Panc1 (cell line): Measurements from ENCODE around the gene CENPP. TPM values are rescaled to one million over a fixed set of nuclear protein-coding genes. Genes with fewer than 3 reads are reported as not detected.

Experiments used
- ATAC-seq: fragments of 200-7000 bp; cut with Tn5 transposase; 2 replicates; pipeline ENCODE4 v1.9.1; 2020; ENCODE audit warnings: mild to moderate bottlenecking, moderate library complexity
- BruUV-seq: library from RNA; stranded (reverse); fragments of 400-500 nt; replicated peaks from 2 replicates; lab custom pipeline; 2021; lab: Mats Ljungman, UMichigan
- CTCF ChIA-PET: fragments of 300-600 bp; sonication (Branson Sonifier 250); formaldehyde crosslinking; loops from one replicate; lab custom pipeline; 2022; ENCODE audit warnings: antibody characterized with exemption; lab: Charles Lee
- POLR2A ChIA-PET: fragments of 300-600 bp; sonication (Branson Sonifier 250); formaldehyde crosslinking; loops from one replicate; lab custom pipeline; 2022; ENCODE audit warnings: antibody characterized with exemption; lab: Charles Lee
- DNase-seq: peaks from one replicate; pipeline ENCODE4 v3.0.0-alpha.2; 2010; ENCODE audit warnings: low read depth, low spot score
- H3K27ac ChIP-seq: 2 replicates; pipeline ENCODE4 v1.5.1; 2011; ENCODE audit warnings: mild to moderate bottlenecking, low read length, inconsistent platforms
- H3K27me3 ChIP-seq: fragments of 200-500 bp; sonication (Bioruptor generic); 2 replicates; pipeline ENCODE4 v1.6.0; 2014; ENCODE audit warnings: low read length, inconsistent platforms; ENCODE audit not compliant: control insufficient read depth, insufficient read depth
- H3K36me3 ChIP-seq: fragments of 200-500 bp; sonication (Bioruptor generic); 2 replicates; pipeline ENCODE4 v1.5.1; 2014; ENCODE audit warnings: inconsistent platforms, mild to moderate bottlenecking, low read length, moderate library complexity; ENCODE audit not compliant: control insufficient read depth, insufficient read depth
- H3K4me1 ChIP-seq: 2 replicates; pipeline ENCODE4 v1.5.1; 2011; ENCODE audit warnings: inconsistent platforms, mild to moderate bottlenecking, low read length, moderate library complexity; ENCODE audit not compliant: control insufficient read depth, insufficient read depth
- H3K4me3 ChIP-seq, 2 experiments: 2 replicates each; pipeline ENCODE4 v1.5.1; 2011 to 2012; ENCODE audit warnings: low read depth in 2 of 2, low read length in 2 of 2, mild to moderate bottlenecking in 2 of 2, inconsistent platforms in 1 of 2, moderate library complexity in 1 of 2
- H3K9me3 ChIP-seq: fragments of 200-500 bp; sonication (Bioruptor generic); 2 replicates; pipeline ENCODE4 v1.5.1; 2014; ENCODE audit warnings: low read depth, mild to moderate bottlenecking, inconsistent platforms, low read length, moderate library complexity; ENCODE audit not compliant: control insufficient read depth, insufficient read depth
- POLR2AphosphoS5 ChIP-seq: IDR thresholded peaks from 2 replicates; pipeline ENCODE4 v1.6.1; 2012; ENCODE audit warnings: mild to moderate bottlenecking, low read depth, low read length, moderate library complexity
- SIN3A ChIP-seq: IDR thresholded peaks from 2 replicates; pipeline ENCODE4 v1.6.1; 2012; ENCODE audit warnings: low read depth, mild to moderate bottlenecking, low read length, moderate library complexity, borderline replicate concordance; ENCODE audit not compliant: insufficient read depth
- TCF7L2 ChIP-seq: IDR thresholded peaks from 2 replicates; pipeline ENCODE4 v1.6.1; 2011; ENCODE audit warnings: mild to moderate bottlenecking, low read depth, low read length, inconsistent platforms
- in situ Hi-C: cut with HindIII; loops from 2 replicates; pipeline ENCODE4 v1.10.0; 2016; ENCODE audit warnings: low sequenced_read_pairs, low pct_unique_long_range_greater_than_20kb
- intact Hi-C: fragments of 100-400 bp; cut with micrococcal nuclease; formaldehyde crosslinking; loops from one replicate; pipeline ENCODE4 v1.10.0; 2022; ENCODE audit not compliant: unreplicated experiment
- total RNA-seq: library from RNA; stranded (reverse); gene quantifications from one replicate; pipeline ENCODE4 v1.2.1, GENCODE V29; 2021; ENCODE audit not compliant: unreplicated experiment
- TF ChIP-seq, protein P1 (sequence below), 2 experiments: IDR thresholded peaks; 2 replicates each; pipeline ENCODE4 v1.6.1; 2011 to 2012; ENCODE audit warnings: low read depth in 2 of 2, control low read depth in 1 of 2, low read length in 1 of 2, mild to moderate bottlenecking in 1 of 2, moderate library complexity in 1 of 2; ENCODE audit not compliant: insufficient read depth in 1 of 2
- TF ChIP-seq, protein P2 (sequence below): fragments of 450-650 bp; IDR thresholded peaks from 2 replicates; pipeline ENCODE4 v1.5.1; 2017; ENCODE audit warnings: mild to moderate bottlenecking

Gene CENPP
- total RNA-seq, 1 experiment from 2014 or later = 6.7 TPM

DNA sequence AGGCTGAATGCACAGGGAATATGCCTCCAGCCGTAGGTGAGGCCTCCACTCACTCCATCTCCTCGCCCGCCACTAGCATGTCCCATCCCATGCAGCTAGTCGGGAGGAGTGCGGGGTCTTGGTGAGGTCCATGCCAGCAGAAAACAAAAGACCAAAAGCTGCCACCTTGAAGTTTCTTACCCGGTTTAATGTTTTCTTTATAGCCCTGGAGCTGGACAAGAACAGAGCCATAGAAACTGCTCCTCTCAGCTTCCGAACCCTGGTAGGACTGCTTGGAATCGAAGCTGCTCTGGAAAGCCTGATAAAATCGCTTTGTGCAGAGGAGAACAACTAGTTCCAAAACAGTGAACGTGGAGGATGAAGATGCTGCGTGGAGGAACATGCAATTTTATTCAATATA, 287.1 kb downstream of the CENPP start:
- no TSS peak for BruUV-seq
- Histone ChIP-seq H3K4me3 (no peak overlapping the region), H3K27ac (no peak overlapping the region), H3K27me3 (no peaks in the 10 kb centered on the region), H3K4me1 (no peaks in the 10 kb centered on the region), H3K36me3 (peaks cover 3% of the 10 kb centered on the region; the same call in 1 of the 2 replicates), H3K9me3 (no peaks in the 10 kb centered on the region)
- TF ChIP-seq, protein P1, sequence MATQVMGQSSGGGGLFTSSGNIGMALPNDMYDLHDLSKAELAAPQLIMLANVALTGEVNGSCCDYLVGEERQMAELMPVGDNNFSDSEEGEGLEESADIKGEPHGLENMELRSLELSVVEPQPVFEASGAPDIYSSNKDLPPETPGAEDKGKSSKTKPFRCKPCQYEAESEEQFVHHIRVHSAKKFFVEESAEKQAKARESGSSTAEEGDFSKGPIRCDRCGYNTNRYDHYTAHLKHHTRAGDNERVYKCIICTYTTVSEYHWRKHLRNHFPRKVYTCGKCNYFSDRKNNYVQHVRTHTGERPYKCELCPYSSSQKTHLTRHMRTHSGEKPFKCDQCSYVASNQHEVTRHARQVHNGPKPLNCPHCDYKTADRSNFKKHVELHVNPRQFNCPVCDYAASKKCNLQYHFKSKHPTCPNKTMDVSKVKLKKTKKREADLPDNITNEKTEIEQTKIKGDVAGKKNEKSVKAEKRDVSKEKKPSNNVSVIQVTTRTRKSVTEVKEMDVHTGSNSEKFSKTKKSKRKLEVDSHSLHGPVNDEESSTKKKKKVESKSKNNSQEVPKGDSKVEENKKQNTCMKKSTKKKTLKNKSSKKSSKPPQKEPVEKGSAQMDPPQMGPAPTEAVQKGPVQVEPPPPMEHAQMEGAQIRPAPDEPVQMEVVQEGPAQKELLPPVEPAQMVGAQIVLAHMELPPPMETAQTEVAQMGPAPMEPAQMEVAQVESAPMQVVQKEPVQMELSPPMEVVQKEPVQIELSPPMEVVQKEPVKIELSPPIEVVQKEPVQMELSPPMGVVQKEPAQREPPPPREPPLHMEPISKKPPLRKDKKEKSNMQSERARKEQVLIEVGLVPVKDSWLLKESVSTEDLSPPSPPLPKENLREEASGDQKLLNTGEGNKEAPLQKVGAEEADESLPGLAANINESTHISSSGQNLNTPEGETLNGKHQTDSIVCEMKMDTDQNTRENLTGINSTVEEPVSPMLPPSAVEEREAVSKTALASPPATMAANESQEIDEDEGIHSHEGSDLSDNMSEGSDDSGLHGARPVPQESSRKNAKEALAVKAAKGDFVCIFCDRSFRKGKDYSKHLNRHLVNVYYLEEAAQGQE (IDR thresholded peaks at IDR 0.05; ENCODE audit: insufficient read depth in 1 of 2, low read depth in 2 of 2, low read length in 1 of 2) = no peak
- TF ChIP-seq TCF7L2 (no peak), POLR2AphosphoS5 (no peak), SIN3A (no peak)
- TF ChIP-seq, protein P2, sequence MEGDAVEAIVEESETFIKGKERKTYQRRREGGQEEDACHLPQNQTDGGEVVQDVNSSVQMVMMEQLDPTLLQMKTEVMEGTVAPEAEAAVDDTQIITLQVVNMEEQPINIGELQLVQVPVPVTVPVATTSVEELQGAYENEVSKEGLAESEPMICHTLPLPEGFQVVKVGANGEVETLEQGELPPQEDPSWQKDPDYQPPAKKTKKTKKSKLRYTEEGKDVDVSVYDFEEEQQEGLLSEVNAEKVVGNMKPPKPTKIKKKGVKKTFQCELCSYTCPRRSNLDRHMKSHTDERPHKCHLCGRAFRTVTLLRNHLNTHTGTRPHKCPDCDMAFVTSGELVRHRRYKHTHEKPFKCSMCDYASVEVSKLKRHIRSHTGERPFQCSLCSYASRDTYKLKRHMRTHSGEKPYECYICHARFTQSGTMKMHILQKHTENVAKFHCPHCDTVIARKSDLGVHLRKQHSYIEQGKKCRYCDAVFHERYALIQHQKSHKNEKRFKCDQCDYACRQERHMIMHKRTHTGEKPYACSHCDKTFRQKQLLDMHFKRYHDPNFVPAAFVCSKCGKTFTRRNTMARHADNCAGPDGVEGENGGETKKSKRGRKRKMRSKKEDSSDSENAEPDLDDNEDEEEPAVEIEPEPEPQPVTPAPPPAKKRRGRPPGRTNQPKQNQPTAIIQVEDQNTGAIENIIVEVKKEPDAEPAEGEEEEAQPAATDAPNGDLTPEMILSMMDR = no peak
- CTCF ChIA-PET = no interaction called here
- DNase-seq = no peak
- in situ Hi-C loops (no loop called here), intact Hi-C loops (no loop called here)
- ATAC-seq = no peak
- POLR2A ChIA-PET = no interaction called here

DNA sequence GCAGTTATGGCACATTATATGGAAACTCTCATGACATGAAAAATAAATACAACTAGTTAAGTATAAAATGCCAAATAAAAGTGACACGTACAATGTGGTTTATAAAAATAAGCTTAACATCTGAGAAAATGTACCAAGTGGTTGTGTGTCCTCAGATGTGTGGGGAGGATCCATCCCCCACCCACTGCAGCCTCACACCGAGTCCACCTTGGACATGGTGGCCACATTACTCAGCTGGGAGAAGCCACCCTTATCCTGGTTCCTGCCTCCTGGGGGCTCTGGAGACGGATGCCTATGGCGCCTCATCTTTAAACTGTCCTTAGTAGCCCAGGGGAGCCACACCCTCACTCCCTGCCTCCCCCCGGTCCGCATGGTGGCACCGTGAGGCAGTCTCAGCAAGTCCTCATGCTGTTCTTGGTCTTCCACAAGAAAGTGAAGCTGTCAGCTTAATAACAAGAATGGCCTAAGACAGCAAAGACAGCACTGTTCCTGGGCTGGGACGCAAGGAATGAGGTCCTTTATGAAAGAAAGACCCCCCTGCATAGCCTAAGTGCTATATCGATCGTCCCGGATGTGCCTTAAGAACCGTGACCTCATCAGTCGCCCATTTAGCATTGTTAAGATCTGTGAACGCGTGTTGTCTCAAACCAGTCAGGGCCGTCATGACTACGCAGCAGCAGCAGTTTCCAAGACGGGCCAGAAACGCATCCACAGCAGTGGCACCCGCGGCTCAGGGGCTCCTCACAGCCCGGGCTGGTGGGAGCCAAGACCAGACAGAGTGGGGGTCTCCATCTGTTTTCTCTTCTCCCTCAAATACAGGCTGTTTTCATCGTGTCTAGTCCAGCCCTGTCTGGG, 287.7 kb downstream of the CENPP start:
- CTCF ChIA-PET = no interaction called here

More for the DNA sequence above, 287.7 kb downstream of the CENPP start:
- TF ChIP-seq SIN3A (no peak), POLR2AphosphoS5 (no peak), TCF7L2 (no peak)
- TF ChIP-seq, protein P2 = no peak
- TF ChIP-seq, protein P1 (IDR thresholded peaks at IDR 0.05; ENCODE audit: insufficient read depth in 1 of 2, low read depth in 2 of 2, low read length in 1 of 2) = no peak
- H3K4me3 ChIP-seq = no peak overlapping the region
- H3K27me3 ChIP-seq = no peaks in the 10 kb centered on the region
- DNase-seq (no peak), ATAC-seq (no peak)
- H3K4me1 ChIP-seq = no peaks in the 10 kb centered on the region
- in situ Hi-C loops = no loop called here
- H3K27ac ChIP-seq = no peak overlapping the region
- no peaks in the 10 kb centered on the region for H3K9me3 ChIP-seq
- intact Hi-C loops = no loop called here
- peaks cover 3% of the 10 kb centered on the region; the same call in 1 of the 2 replicates for H3K36me3 ChIP-seq
- no TSS peak for BruUV-seq
- POLR2A ChIA-PET = no interaction called here
